ENCODE measurements around the gene IBA57. TPM values are rescaled to one million over a fixed set of nuclear protein-coding genes. Genes with fewer than 3 reads are reported as not detected.

The IBA57 gene
- total and polyA plus RNA-seq, 2 of the 8 experiments (the other 6 are each of a cell fraction or from before 2014, with no cell fraction given), result 2.6 to 5.9 TPM

DNA sequence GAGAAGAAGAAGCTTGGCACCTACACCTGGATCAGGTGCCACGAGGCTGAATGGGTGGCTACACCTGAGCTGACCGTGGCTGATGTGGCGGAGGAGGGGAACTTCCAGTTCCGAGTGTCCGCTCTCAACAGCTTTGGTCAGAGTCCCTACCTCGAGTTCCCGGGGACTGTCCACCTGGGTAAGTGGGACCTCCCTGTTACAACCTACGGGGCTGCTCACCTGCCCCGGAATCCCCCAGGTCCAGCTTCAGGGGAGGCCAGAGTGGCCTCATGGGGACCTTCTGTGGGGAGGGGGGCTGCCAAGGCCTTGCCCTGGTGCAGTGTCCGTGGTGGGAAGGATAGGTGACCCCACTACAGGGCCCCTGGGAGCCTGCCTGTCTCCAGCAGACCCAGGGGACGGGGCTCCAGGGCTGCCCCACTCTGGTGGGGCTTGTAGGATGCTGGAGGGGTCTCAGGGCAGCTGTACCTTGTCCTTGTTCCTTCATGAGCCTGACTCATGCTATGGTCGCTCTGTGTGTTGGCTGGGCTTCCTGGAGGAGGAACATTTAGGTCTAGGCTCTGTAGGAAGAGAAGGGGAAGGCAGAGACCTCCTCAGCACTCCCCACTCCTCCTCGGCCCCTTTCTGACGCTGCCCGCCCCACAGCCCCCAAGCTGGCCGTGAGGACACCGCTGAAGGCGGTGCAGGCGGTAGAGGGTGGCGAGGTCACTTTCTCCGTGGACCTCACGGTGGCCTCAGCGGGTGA lies 49.5 kb downstream of the IBA57 start:
- H2AK5ac ChIP-seq (ENCODE audit: low read depth, low read length), result no peak overlapping the region
- no peak for DNase-seq (ENCODE audit: low read depth in 1 of 2, low spot score in 2 of 2)
- H3K36me3 ChIP-seq (ENCODE audit: control insufficient read depth in 2 of 4, insufficient read depth in 4 of 4, low read length in 3 of 4), result peaks cover 0 to 26% (median 15%) of the 10 kb centered on the region in 4 experiments; a peak in 6 of 8 replicates
- no peak overlapping the region for H2BK15ac ChIP-seq (ENCODE audit: low read length)
- H3K9me3 ChIP-seq (ENCODE audit: insufficient read depth in 2 of 2, low read depth in 1 of 2, low read length in 1 of 2), result no peaks in the 10 kb centered on the region
- ChIA-PET POLR2A (ENCODE audit: partially characterized antibody) (interaction anchor here (0.9 to 1.6 kb wide), 3 partner anchors 38 to 263 kb away, joined by 3 read pairs; no protein-coding TSS in a partner anchor), CTCF (ENCODE audit: partially characterized antibody) (interaction anchor here (0.7 to 1.8 kb wide), 7 partner anchors 8 to 216 kb away, joined by 3 to 10 read pairs (median 5); no protein-coding TSS in a partner anchor)
- peaks cover 3% of the 10 kb centered on the region; the same call in 1 of the 2 replicates for H3K79me1 ChIP-seq (ENCODE audit: low read depth, low read length)
- FAIRE-seq, result no peak
- H3K4me1 ChIP-seq (replicated peaks in 1 of 4; ENCODE audit: control insufficient read depth in 3 of 4, insufficient read depth in 4 of 4, low read length in 3 of 4), result peaks cover 0 to 7% (median 2%) of the 10 kb centered on the region in 4 experiments; a peak in 4 of 7 replicates
- H4K5ac ChIP-seq (ENCODE audit: insufficient read length, low read depth, low read length), result no peak overlapping the region
- no peak overlapping the region for H4K91ac ChIP-seq (replicated peaks; ENCODE audit: insufficient read length, low read length)
- peaks cover 0 to 19% of the 10 kb centered on the region in 2 experiments for H4K20me1 ChIP-seq (replicated peaks in 1 of 2; ENCODE audit: control insufficient read depth in 1 of 2, insufficient read depth in 2 of 2, low read length in 2 of 2)
- H2BK5ac ChIP-seq (ENCODE audit: low read depth, low read length), result no peak overlapping the region
- H2BK120ac ChIP-seq (replicated peaks; ENCODE audit: low read depth, low read length), result no peak overlapping the region
- H2AFZ ChIP-seq (ENCODE audit: low read length), result no peak overlapping the region
- TF ChIP-seq SIRT6 (IDR thresholded peaks at IDR 0.05; ENCODE audit: low read length), result no peak
- no peak for TF ChIP-seq HDAC6 (IDR thresholded peaks at IDR 0.05; ENCODE audit: low read depth, low read length)
- no peak for TF ChIP-seq POLR2AphosphoS5 (IDR thresholded peaks at IDR 0.05; ENCODE audit: low read depth, low read length)
- peak overlapping the region in 1 of 2 experiments; percentile 92; a peak in 1 of 4 replicates for H3K4me2 ChIP-seq (ENCODE audit: insufficient read depth in 1 of 2, low read depth in 2 of 2, low read length in 2 of 2)
- peaks cover 2 to 21% (median 13%) of the 10 kb centered on the region in 4 experiments; a peak in 6 of 7 replicates for H3K27me3 ChIP-seq (replicated peaks in 1 of 4; ENCODE audit: control insufficient read depth in 3 of 4, extremely low read depth in 1 of 4, insufficient read depth in 3 of 4, low read length in 3 of 4)
- no peak overlapping the region for H2BK20ac ChIP-seq (ENCODE audit: low read length)
- WGBS, 2 experiments (ENCODE audit: extremely low coverage in 1 of 2, insufficient coverage in 1 of 2, insufficient read length in 1 of 2, insufficient replicate concordance in 2 of 2, low coverage in 1 of 2, low lambda C conversion rate in 2 of 2, missing lambda C conversion rate in 1 of 2), result 90% methylated on average over 22 of the region's 23 CpGs; no CpG with 5 or more reads in 1 of the 2 experiments
- H3K79me2 ChIP-seq (ENCODE audit: control insufficient read depth in 1 of 2, insufficient read depth in 2 of 2, low read length in 2 of 2), result no peaks in the 10 kb centered on the region
- H3K4me3 ChIP-seq (ENCODE audit: extremely low read depth in 1 of 4, insufficient read depth in 2 of 4, low read depth in 3 of 4, low read length in 4 of 4), result no peak overlapping the region
- H3K4ac ChIP-seq (replicated peaks; ENCODE audit: insufficient read length, low read depth, low read length), result no peak overlapping the region
- H3K23ac ChIP-seq (ENCODE audit: insufficient read length), result no peak overlapping the region
- no peak overlapping the region for H3K14ac ChIP-seq (ENCODE audit: insufficient read length)
- no peak overlapping the region for H3K56ac ChIP-seq (replicated peaks; ENCODE audit: insufficient read length, low read depth, low read length)
- no peak overlapping the region for H2BK12ac ChIP-seq (ENCODE audit: low read depth, low read length)
- H4K8ac ChIP-seq (ENCODE audit: extremely low read depth, insufficient read depth, low read length), result no peak overlapping the region; the same call in 1 of the 2 replicates
- peaks cover 15% of the 10 kb centered on the region for H3K23me2 ChIP-seq (ENCODE audit: low read depth, low read length)
- H3K9ac ChIP-seq (replicated peaks in 1 of 4; ENCODE audit: extremely low read depth in 1 of 4, low read depth in 3 of 4, low read length in 3 of 4), result no peak overlapping the region
- H3K27ac ChIP-seq (ENCODE audit: low read depth, low read length), result no peak overlapping the region
- H3K18ac ChIP-seq (ENCODE audit: extremely low read depth, low read length), result no peak overlapping the region
